CD14-positive monocyte (primary cell): ENCODE results near the gene FAM107B. TPM values are rescaled to one million over a fixed set of nuclear protein-coding genes. Genes with fewer than 3 reads are reported as not detected.

Experiments used
- DNase-seq, 3 donors: peaks; one replicate each; pipeline ENCODE4 v3.0.0-alpha.2; 2011 to 2022
- H2AFZ ChIP-seq: 2 replicates; pipeline ENCODE4 v1.6.0; 2012; ENCODE audit warnings: mild to moderate bottlenecking, low read depth, low read length, inconsistent platforms; ENCODE audit not compliant: insufficient read depth, poor library complexity, severe bottlenecking
- H3K27ac ChIP-seq, 2 donors: 1 replicate in 1 of 2; 2 replicates in 1 of 2; pipeline ENCODE4 v1.5.1; 2012 to 2013; ENCODE audit warnings: low read length in 2 of 2, control low read depth in 1 of 2, inconsistent platforms in 1 of 2, low read depth in 1 of 2, mild to moderate bottlenecking in 1 of 2
- H3K27me3 ChIP-seq, 2 donors: one replicate each; pipeline versions ENCODE4 v1.6.0 to v1.6.1; 2011 to 2013; ENCODE audit warnings: low read length in 2 of 2; ENCODE audit not compliant: control insufficient read depth in 2 of 2, insufficient read depth in 2 of 2
- H3K36me3 ChIP-seq, 2 donors: replicated peaks in 1 of 2; 1 replicate in 1 of 2; 2 replicates in 1 of 2; pipeline versions ENCODE4 v1.5.1 to v1.6.1; 2012 to 2013; ENCODE audit warnings: low read length in 2 of 2, control low read depth in 1 of 2, inconsistent platforms in 1 of 2, mild to moderate bottlenecking in 1 of 2; ENCODE audit not compliant: insufficient read depth in 2 of 2, control insufficient read depth in 1 of 2
- H3K4me1 ChIP-seq, 2 donors: 1 replicate in 1 of 2; 2 replicates in 1 of 2; pipeline versions ENCODE4 v1.5.1 to v1.6.1; 2012 to 2013; ENCODE audit warnings: low read length in 2 of 2, control low read depth in 1 of 2, inconsistent platforms in 1 of 2, mild to moderate bottlenecking in 1 of 2, moderate library complexity in 1 of 2; ENCODE audit not compliant: insufficient read depth in 2 of 2, control insufficient read depth in 1 of 2
- H3K4me2 ChIP-seq: replicated peaks from 2 replicates; pipeline ENCODE3; 2012; ENCODE audit warnings: low read length, moderate library complexity, mild to moderate bottlenecking; ENCODE audit not compliant: poor library complexity, severe bottlenecking; ENCODE audit errors: extremely low read depth
- H3K4me3 ChIP-seq, 3 experiments: fragments of 200-600 bp in 1 of 3; sonication (generic) in 1 of 3; replicated peaks in 1 of 3; 1 replicate in 2 of 3; 2 replicates in 1 of 3; pipeline ENCODE4 v1.5.1; 2011 to 2013; ENCODE audit warnings: low read length in 3 of 3, mild to moderate bottlenecking in 3 of 3, control low read depth in 2 of 3, low read depth in 2 of 3, inconsistent platforms in 1 of 3, moderate library complexity in 1 of 3
- H3K79me2 ChIP-seq: 2 replicates; pipeline ENCODE4 v1.6.0; 2012; ENCODE audit warnings: mild to moderate bottlenecking, control low read depth, inconsistent platforms, low read length, moderate library complexity; ENCODE audit not compliant: insufficient read depth
- H3K9ac ChIP-seq: 2 replicates; pipeline ENCODE4 v1.6.0; 2017; ENCODE audit warnings: low read length, mild to moderate bottlenecking; ENCODE audit not compliant: insufficient read depth, poor library complexity, severe bottlenecking
- H3K9me3 ChIP-seq, 2 donors: replicated peaks in 1 of 2; 1 replicate in 1 of 2; 2 replicates in 1 of 2; pipeline versions ENCODE4 v1.5.1 to v1.6.1; 2012 to 2013; ENCODE audit warnings: low read length in 2 of 2, control low read depth in 1 of 2; ENCODE audit not compliant: control insufficient read depth in 1 of 2, insufficient read depth in 1 of 2
- H4K20me1 ChIP-seq: 2 replicates; pipeline ENCODE4 v1.6.0; 2012; ENCODE audit warnings: mild to moderate bottlenecking, low read length, control low read depth, moderate library complexity; ENCODE audit not compliant: insufficient read depth
- H3K27ac Mint-ChIP-seq, 7 donors: one replicate each; pipeline ENCODE4 v1.8.0; 2020; ENCODE audit warnings: mild to moderate bottlenecking in 7 of 7, mixed read lengths in 7 of 7, moderate library complexity in 6 of 7, inconsistent platforms in 2 of 7
- H3K27me3 Mint-ChIP-seq, 3 donors: one replicate each; pipeline ENCODE4 v1.8.0; 2021 to 2022; ENCODE audit warnings: low read depth in 3 of 3, mild to moderate bottlenecking in 3 of 3, mixed read lengths in 3 of 3, moderate library complexity in 3 of 3, inconsistent platforms in 1 of 3
- H3K36me3 Mint-ChIP-seq, 2 donors: one replicate each; pipeline ENCODE4 v1.8.0; 2020; ENCODE audit warnings: mixed read lengths in 2 of 2, inconsistent platforms in 1 of 2, mild to moderate bottlenecking in 1 of 2
- H3K4me1 Mint-ChIP-seq: one replicate; pipeline ENCODE4 v1.8.0; 2020; ENCODE audit warnings: mild to moderate bottlenecking, mixed read lengths
- H3K4me3 Mint-ChIP-seq, 2 donors: one replicate each; pipeline ENCODE4 v1.8.0; 2020; ENCODE audit warnings: mild to moderate bottlenecking in 2 of 2, mixed read lengths in 2 of 2, moderate library complexity in 1 of 2
- H3K9me3 Mint-ChIP-seq, 7 donors: one replicate each; pipeline ENCODE4 v1.8.0; 2020 to 2022; ENCODE audit warnings: mixed read lengths in 7 of 7, mild to moderate bottlenecking in 6 of 7, moderate library complexity in 6 of 7, inconsistent platforms in 2 of 7
- WGBS: methylation state at CpG from one replicate; pipeline ENCODE4 v1.1.5; 2013; ENCODE audit warnings: missing lambda C conversion rate; ENCODE audit not compliant: insufficient coverage; 5-methylcytosine and 5-hydroxymethylcytosine counted together
- intact Hi-C, 2 donors: fragments of 100-400 bp; cut with micrococcal nuclease; formaldehyde crosslinking; loops; one replicate each; pipeline versions ENCODE4 v1.15.0 to v1.15.1; 2023
- polyA plus RNA-seq, 3 donors: library from polyadenylated mRNA; depleted of rRNA in 1 of 3; unstranded in 2 of 3; stranded (reverse) in 1 of 3; fragments of 300-500 nt in 2 of 3; fragments of >200 nt in 1 of 3; fragmentation: Illumina TruSeq in 2 of 3; gene quantifications; 1 replicate in 2 of 3; 2 replicates in 1 of 3; pipeline ENCODE4 v1.2.3, GENCODE V29; 2012 to 2021
- TF ChIP-seq, protein P1 (sequence below): fragments of 200-600 bp; IDR thresholded peaks from one replicate; pipeline ENCODE4 v1.8.0; 2022; ENCODE audit warnings: antibody characterized with exemption, mild to moderate bottlenecking

The FAM107B gene
- polyA plus RNA-seq, 3 donors: 27.2 to 68.5 (median 28.4) TPM

DNA sequence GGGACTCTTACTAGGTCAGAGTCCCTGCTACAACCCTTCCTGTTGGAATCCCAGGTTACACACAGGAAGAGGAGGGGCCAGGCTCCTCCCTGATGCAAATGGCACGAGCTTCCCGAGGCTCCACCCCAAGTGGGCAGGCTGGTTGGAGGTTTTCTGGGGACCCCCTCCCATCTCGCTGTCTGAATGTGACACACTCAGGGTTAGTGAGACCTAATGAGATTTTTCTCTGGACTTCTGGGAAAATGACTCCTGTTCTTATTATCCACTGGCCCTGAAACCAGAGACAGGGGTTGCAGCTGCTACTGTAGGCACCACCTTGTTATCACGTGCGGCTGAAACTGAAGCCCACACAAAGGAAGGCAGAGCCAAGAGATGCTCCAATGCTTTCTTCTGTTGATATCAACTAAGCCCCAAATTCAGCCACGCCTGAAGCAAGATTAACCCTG lies 103.3 kb downstream of the FAM107B start:
- H3K9me3 Mint-ChIP-seq: peaks cover 4 to 10% (median 7%) of the 10 kb centered on the region in 7 donors
- Histone ChIP-seq H3K4me3 (no peak overlapping the region), H3K9ac (no peak overlapping the region), H2AFZ (no peak overlapping the region), H4K20me1 (no peaks in the 10 kb centered on the region), H3K4me1 (peaks cover 12 to 39% of the 10 kb centered on the region in 2 donors), H3K4me2 (no peak overlapping the region), H3K9me3 (peaks cover 4 to 7% of the 10 kb centered on the region in 2 donors), H3K27me3 (no peaks in the 10 kb centered on the region), H3K27ac (no peak overlapping the region), H3K79me2 (no peaks in the 10 kb centered on the region), H3K36me3 (no peaks in the 10 kb centered on the region)
- WGBS: 100% methylated on average over 1 of the region's 6 CpGs
- TF ChIP-seq, protein P1, sequence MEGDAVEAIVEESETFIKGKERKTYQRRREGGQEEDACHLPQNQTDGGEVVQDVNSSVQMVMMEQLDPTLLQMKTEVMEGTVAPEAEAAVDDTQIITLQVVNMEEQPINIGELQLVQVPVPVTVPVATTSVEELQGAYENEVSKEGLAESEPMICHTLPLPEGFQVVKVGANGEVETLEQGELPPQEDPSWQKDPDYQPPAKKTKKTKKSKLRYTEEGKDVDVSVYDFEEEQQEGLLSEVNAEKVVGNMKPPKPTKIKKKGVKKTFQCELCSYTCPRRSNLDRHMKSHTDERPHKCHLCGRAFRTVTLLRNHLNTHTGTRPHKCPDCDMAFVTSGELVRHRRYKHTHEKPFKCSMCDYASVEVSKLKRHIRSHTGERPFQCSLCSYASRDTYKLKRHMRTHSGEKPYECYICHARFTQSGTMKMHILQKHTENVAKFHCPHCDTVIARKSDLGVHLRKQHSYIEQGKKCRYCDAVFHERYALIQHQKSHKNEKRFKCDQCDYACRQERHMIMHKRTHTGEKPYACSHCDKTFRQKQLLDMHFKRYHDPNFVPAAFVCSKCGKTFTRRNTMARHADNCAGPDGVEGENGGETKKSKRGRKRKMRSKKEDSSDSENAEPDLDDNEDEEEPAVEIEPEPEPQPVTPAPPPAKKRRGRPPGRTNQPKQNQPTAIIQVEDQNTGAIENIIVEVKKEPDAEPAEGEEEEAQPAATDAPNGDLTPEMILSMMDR: no peak
- H3K36me3 Mint-ChIP-seq: peaks cover 0 to 4% of the 10 kb centered on the region in 2 donors
- intact Hi-C loops: no loop called here
- DNase-seq: no peak
- H3K27ac Mint-ChIP-seq: no peak overlapping the region
- H3K27me3 Mint-ChIP-seq: no peaks in the 10 kb centered on the region
- H3K4me3 Mint-ChIP-seq: no peak overlapping the region
- H3K4me1 Mint-ChIP-seq: peaks cover 42% of the 10 kb centered on the region

DNA sequence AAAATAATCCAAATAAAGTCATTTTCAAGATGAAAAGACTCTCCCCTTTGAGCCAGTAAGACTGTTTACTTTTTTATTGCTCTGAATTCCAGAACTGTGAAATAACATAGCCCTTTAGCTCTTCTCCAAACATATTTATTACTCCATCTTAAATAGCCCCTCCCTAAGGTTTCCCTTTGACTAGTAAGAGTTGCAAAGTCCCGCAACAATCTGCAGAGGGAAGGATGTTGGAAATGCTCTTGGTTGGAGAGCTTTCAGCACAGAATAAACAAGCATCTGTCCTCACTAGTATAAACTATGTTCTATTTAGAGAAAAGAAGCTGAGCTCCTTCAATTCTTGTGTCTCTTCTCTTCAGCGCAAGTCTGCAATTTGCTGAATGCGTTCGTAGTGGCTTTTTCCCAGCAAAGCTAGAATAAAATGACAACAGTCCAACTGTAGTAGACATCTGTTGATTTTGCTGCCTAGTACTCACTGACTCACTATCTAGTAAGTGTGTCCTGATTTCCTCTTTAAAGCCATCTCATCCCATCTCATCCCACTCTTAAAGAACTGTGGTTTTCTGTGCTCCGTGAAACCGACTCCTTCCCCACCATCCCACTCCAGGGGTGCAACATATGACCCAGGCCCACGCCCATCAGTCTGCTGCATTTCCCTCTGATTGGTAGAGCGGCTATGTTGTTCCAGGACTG lies 104.0 kb downstream of the FAM107B start:
- no peak overlapping the region for H3K4me3 ChIP-seq
- peak overlapping the region; percentile 36 for H2AFZ ChIP-seq
- peaks cover 11 to 18% (median 13%) of the 10 kb centered on the region in 7 donors for H3K9me3 Mint-ChIP-seq
- no peak overlapping the region for H3K27ac ChIP-seq
- H3K27ac Mint-ChIP-seq: no peak overlapping the region
- WGBS: 84% methylated on average over 3 of the region's 8 CpGs
- peaks cover 11 to 12% of the 10 kb centered on the region in 2 donors for H3K9me3 ChIP-seq
- no peak overlapping the region for H3K4me2 ChIP-seq
- no peaks in the 10 kb centered on the region for H4K20me1 ChIP-seq
- H3K4me3 Mint-ChIP-seq: no peak overlapping the region
- H3K79me2 ChIP-seq: no peaks in the 10 kb centered on the region
- intact Hi-C loops: no loop called here
- no peak for DNase-seq
- H3K27me3 Mint-ChIP-seq: no peaks in the 10 kb centered on the region
- no peak overlapping the region for H3K9ac ChIP-seq
- no peaks in the 10 kb centered on the region for H3K36me3 ChIP-seq
- H3K27me3 ChIP-seq: no peaks in the 10 kb centered on the region
- H3K36me3 Mint-ChIP-seq: peaks cover 0 to 9% of the 10 kb centered on the region in 2 donors
- TF ChIP-seq, protein P1: no peak
- H3K4me1 ChIP-seq: peaks cover 12 to 39% of the 10 kb centered on the region in 2 donors
- H3K4me1 Mint-ChIP-seq: peaks cover 42% of the 10 kb centered on the region
